DND-41 (cell line): ENCODE measurements around the gene SLC2A2.

Experiments
- EZH2 ChIP-seq: IDR thresholded peaks from 3 replicates; pipeline ENCODE4 v1.6.1; 2012; ENCODE audit warnings: borderline replicate concordance, low read depth, mild to moderate bottlenecking, moderate library complexity, low read length, inconsistent platforms; ENCODE audit not compliant: severe bottlenecking
- TF ChIP-seq, protein P1 (sequence below): IDR thresholded peaks from 2 replicates; pipeline ENCODE4 v1.5.1; 2012; ENCODE audit warnings: borderline replicate concordance, low read length, moderate library complexity, mild to moderate bottlenecking; ENCODE audit not compliant: poor library complexity, severe bottlenecking; ENCODE audit errors: extremely low read depth

DNA sequence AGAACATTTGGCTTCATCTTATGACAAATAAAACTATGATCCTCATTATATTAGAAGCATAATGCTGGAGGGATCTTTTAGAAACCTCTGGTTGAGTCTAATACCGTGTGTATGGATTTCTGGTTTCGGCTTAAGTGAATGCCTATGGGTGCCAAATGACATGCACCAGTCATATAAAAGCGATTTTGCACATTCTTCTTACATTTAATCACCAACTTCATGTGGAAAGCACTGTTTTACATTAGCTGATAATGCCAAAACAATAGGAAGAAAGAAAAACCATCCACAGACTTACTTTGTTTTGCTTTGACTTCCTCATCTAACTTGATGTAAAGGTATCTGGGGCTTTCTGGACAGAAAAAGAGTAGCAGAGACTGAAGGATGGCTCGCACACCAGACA is 20.9 kb downstream of the SLC2A2 start:
- TF ChIP-seq, protein P1, sequence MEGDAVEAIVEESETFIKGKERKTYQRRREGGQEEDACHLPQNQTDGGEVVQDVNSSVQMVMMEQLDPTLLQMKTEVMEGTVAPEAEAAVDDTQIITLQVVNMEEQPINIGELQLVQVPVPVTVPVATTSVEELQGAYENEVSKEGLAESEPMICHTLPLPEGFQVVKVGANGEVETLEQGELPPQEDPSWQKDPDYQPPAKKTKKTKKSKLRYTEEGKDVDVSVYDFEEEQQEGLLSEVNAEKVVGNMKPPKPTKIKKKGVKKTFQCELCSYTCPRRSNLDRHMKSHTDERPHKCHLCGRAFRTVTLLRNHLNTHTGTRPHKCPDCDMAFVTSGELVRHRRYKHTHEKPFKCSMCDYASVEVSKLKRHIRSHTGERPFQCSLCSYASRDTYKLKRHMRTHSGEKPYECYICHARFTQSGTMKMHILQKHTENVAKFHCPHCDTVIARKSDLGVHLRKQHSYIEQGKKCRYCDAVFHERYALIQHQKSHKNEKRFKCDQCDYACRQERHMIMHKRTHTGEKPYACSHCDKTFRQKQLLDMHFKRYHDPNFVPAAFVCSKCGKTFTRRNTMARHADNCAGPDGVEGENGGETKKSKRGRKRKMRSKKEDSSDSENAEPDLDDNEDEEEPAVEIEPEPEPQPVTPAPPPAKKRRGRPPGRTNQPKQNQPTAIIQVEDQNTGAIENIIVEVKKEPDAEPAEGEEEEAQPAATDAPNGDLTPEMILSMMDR: no peak
- TF ChIP-seq EZH2: no peak
